ENCODE measurements around the gene RYR1.

The RYR1 gene

GRCh38 chr19:38391911-38392464 is 41.5 kb upstream of the RYR1 start:
- Histone ChIP-seq H3K27me3 (ENCODE audit: insufficient read depth, insufficient read length) (no peaks in the 10 kb centered on the region), H3K36me3 (ENCODE audit: insufficient read depth, insufficient read length, low read length) (peaks cover 11% of the 10 kb centered on the region), H3K9me3 (ENCODE audit: insufficient read depth, low read length) (no peaks in the 10 kb centered on the region), H3K4me3 (ENCODE audit: insufficient read length, low read depth) (no peak overlapping the region), H3K4me1 (ENCODE audit: insufficient read depth, insufficient read length) (peaks cover 7% of the 10 kb centered on the region), H3K9ac (ENCODE audit: insufficient read length, low read depth) (peak overlapping the region; percentile 33)
- no peak for DNase-seq (ENCODE audit: low read depth, low spot score)
- no peak for TF ChIP-seq ZNF274 (IDR thresholded peaks at IDR 0.05; ENCODE audit: low read depth, low read length)
- no peak for TF ChIP-seq YY1 (IDR thresholded peaks at IDR 0.05; ENCODE audit: insufficient read depth, insufficient read length)
- no peak for TF ChIP-seq SUZ12 (IDR thresholded peaks at IDR 0.05; ENCODE audit: extremely low read depth, insufficient read depth, insufficient read length)

DNA sequence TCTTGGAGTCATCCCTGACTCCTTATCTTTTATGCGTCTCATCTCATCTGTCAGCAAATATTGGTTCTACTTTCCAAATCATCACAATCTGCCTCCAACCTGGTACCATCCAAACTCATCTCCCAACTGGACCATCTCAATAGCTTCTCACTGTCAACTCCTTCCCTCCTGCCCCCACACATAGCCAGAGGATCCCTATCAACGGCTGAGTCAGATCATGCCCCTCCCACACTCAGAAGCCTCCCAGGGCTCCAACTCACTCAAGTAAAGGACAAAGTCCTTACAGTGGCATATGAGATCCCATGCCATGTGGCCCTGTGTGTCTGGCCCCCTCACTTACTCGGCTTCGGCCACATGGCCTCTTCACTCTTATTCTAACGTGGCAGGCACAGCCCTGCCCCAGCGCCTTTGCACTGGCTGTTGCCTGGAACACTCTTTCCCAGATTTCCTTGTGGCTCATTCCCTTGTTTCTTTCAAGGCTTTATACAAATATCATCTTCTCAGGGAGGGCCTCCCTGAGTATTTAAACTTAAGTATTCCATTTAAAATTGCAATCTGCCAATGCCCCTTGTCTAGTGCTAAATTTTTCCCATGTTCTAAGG is 40.7 kb upstream of the RYR1 start:
- peaks cover 11% of the 10 kb centered on the region for H3K36me3 ChIP-seq (ENCODE audit: insufficient read depth, insufficient read length, low read length)
- H3K4me3 ChIP-seq (ENCODE audit: insufficient read length, low read depth) = no peak overlapping the region

DNA sequence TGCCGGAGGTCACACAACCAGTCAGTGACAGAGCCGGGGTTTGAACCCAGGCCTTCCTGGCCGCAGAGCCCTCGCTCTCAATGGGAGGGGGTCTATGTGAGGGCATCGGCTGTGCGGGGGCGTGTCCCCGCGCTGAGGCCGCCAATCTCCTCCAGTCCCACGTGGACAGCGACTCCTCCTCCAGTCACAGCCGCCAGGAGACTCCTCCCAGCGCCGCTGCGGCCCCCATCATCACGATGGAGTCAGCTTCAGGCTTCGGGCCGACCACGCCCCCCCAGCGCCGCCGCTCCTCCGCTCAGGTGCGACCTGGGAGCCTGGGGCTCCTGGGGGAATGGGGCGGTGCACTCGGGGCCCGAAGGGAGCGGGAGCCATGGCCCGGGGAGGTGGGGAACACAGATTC is 39.0 kb upstream of the RYR1 start:
- H3K4me3 ChIP-seq (ENCODE audit: insufficient read length, low read depth) = no peak overlapping the region
- no peak overlapping the region for H3K9ac ChIP-seq (ENCODE audit: insufficient read length, low read depth)
- TF ChIP-seq SUZ12 (IDR thresholded peaks at IDR 0.05; ENCODE audit: extremely low read depth, insufficient read depth, insufficient read length) (no peak), ZNF274 (IDR thresholded peaks at IDR 0.05; ENCODE audit: low read depth, low read length) (no peak), YY1 (IDR thresholded peaks at IDR 0.05; ENCODE audit: insufficient read depth, insufficient read length) (no peak)
- no peaks in the 10 kb centered on the region for H3K27me3 ChIP-seq (ENCODE audit: insufficient read depth, insufficient read length)
- peaks cover 11% of the 10 kb centered on the region for H3K36me3 ChIP-seq (ENCODE audit: insufficient read depth, insufficient read length, low read length)
- H3K9me3 ChIP-seq (ENCODE audit: insufficient read depth, low read length) = no peaks in the 10 kb centered on the region
- no peak for DNase-seq (ENCODE audit: low read depth, low spot score)
- peaks cover 7% of the 10 kb centered on the region for H3K4me1 ChIP-seq (ENCODE audit: insufficient read depth, insufficient read length)

More for the DNA sequence above, 40.7 kb upstream of the RYR1 start:
- Histone ChIP-seq H3K27me3 (ENCODE audit: insufficient read depth, insufficient read length) (no peaks in the 10 kb centered on the region), H3K4me1 (ENCODE audit: insufficient read depth, insufficient read length) (peaks cover 7% of the 10 kb centered on the region), H3K9me3 (ENCODE audit: insufficient read depth, low read length) (no peaks in the 10 kb centered on the region), H3K9ac (ENCODE audit: insufficient read length, low read depth) (no peak overlapping the region)
- no peak for TF ChIP-seq SUZ12 (IDR thresholded peaks at IDR 0.05; ENCODE audit: extremely low read depth, insufficient read depth, insufficient read length)
- no peak for TF ChIP-seq YY1 (IDR thresholded peaks at IDR 0.05; ENCODE audit: insufficient read depth, insufficient read length)
- no peak for TF ChIP-seq ZNF274 (IDR thresholded peaks at IDR 0.05; ENCODE audit: low read depth, low read length)
- DNase-seq (ENCODE audit: low read depth, low spot score) = no peak

DNA sequence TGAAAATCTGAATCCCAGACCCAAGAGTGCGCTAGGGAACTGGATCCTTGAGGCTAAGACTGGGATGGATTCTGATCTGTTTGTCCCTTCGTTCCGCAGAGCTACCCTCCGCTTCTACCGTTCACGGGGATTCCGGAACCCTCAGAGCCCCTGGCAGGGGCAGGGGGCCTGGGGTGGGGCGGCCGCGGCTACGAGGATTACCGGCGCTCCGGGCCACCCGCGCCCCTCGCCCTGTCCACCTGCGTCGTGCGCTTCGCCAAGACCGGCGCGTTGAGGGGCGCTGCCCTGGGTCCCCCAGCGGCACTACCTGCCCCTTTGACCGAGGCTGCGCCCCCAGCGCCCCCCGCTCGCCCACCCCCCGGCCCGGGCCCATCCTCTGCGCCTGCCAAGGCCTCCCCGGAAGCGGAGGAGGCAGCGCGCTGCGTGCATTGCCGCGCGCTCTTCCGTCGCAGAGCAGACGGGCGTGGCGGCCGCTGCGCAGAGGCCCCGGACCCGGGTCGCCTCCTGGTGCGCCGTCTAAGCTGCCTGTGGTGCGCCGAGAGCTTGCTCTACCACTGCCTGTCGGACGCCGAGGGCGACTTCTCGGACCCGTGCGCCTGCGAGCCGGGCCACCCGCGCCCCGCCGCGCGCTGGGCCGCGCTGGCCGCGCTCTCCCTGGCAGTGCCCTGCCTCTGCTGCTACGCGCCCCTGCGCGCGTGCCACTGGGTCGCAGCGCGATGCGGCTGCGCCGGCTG is 37.9 kb upstream of the RYR1 start:
- TF ChIP-seq YY1 (IDR thresholded peaks at IDR 0.05; ENCODE audit: insufficient read depth, insufficient read length) = no peak
- TF ChIP-seq SUZ12 (IDR thresholded peaks at IDR 0.05; ENCODE audit: extremely low read depth, insufficient read depth, insufficient read length) = no peak
- no peak for TF ChIP-seq ZNF274 (IDR thresholded peaks at IDR 0.05; ENCODE audit: low read depth, low read length)
- H3K9ac ChIP-seq (ENCODE audit: insufficient read length, low read depth) = no peak overlapping the region

DNA sequence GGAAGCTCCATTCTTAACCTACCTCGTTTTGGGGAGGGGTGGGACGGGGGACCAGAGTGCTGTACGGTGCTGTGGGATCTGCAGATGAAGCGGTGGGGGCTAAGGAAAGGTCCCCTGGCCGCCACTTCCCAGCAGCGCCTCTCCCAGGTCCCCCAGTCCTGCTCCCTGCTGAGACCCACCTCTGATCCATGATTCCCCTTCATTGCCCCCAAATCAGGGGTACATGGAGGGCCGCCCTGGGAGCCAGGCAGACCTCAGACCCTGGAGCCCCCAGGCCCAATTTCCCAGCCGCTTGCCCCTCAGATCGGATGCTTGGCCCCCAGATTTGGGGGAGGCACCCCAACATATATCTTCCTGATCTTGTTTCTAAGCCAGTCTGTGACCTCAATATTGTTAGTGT is 34.4 kb upstream of the RYR1 start:
- peaks cover 7% of the 10 kb centered on the region for H3K36me3 ChIP-seq (ENCODE audit: insufficient read depth, insufficient read length, low read length)
- TF ChIP-seq YY1 (IDR thresholded peaks at IDR 0.05; ENCODE audit: insufficient read depth, insufficient read length) (no peak), ZNF274 (IDR thresholded peaks at IDR 0.05; ENCODE audit: low read depth, low read length) (no peak), SUZ12 (IDR thresholded peaks at IDR 0.05; ENCODE audit: extremely low read depth, insufficient read depth, insufficient read length) (no peak)
- no peaks in the 10 kb centered on the region for H3K4me1 ChIP-seq (ENCODE audit: insufficient read depth, insufficient read length)
- no peak for DNase-seq (ENCODE audit: low read depth, low spot score)
- H3K27me3 ChIP-seq (ENCODE audit: insufficient read depth, insufficient read length) = peaks cover 19% of the 10 kb centered on the region
- no peak overlapping the region for H3K9ac ChIP-seq (ENCODE audit: insufficient read length, low read depth)
- H3K4me3 ChIP-seq (ENCODE audit: insufficient read length, low read depth) = no peak overlapping the region
- no peaks in the 10 kb centered on the region for H3K9me3 ChIP-seq (ENCODE audit: insufficient read depth, low read length)

More for the DNA sequence above, 37.9 kb upstream of the RYR1 start:
- Histone ChIP-seq H3K27me3 (ENCODE audit: insufficient read depth, insufficient read length) (peaks cover 6% of the 10 kb centered on the region), H3K4me3 (ENCODE audit: insufficient read length, low read depth) (no peak overlapping the region), H3K36me3 (ENCODE audit: insufficient read depth, insufficient read length, low read length) (peaks cover 11% of the 10 kb centered on the region), H3K4me1 (ENCODE audit: insufficient read depth, insufficient read length) (peaks cover 7% of the 10 kb centered on the region), H3K9me3 (ENCODE audit: insufficient read depth, low read length) (no peaks in the 10 kb centered on the region)
- DNase-seq (ENCODE audit: low read depth, low spot score) = no peak

DNA sequence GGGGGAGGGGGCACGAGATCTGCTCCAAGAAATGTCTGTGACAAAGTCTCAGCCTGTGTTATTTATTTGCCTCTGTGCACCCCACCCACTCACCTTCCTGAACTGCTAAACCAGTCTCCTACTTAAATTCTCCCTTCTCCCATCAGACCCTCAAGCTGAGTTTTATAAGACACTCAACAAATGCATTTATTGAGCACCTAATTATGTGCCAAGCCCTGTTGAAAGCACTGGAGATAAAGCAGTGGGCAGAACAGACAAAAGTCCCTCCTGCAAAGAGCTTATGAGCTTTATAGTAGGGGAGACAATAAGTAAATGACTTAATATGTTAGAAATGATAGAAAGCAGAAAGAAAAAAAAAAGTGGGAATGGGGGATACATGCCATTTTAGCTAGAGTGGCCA is 34.0 kb upstream of the RYR1 start:
- H3K9ac ChIP-seq (ENCODE audit: insufficient read length, low read depth) = no peak overlapping the region
- no peaks in the 10 kb centered on the region for H3K9me3 ChIP-seq (ENCODE audit: insufficient read depth, low read length)
- no peak for DNase-seq (ENCODE audit: low read depth, low spot score)
- peaks cover 19% of the 10 kb centered on the region for H3K27me3 ChIP-seq (ENCODE audit: insufficient read depth, insufficient read length)
- no peak for TF ChIP-seq YY1 (IDR thresholded peaks at IDR 0.05; ENCODE audit: insufficient read depth, insufficient read length)
- no peak for TF ChIP-seq SUZ12 (IDR thresholded peaks at IDR 0.05; ENCODE audit: extremely low read depth, insufficient read depth, insufficient read length)
- TF ChIP-seq ZNF274 (IDR thresholded peaks at IDR 0.05; ENCODE audit: low read depth, low read length) = no peak
- no peaks in the 10 kb centered on the region for H3K4me1 ChIP-seq (ENCODE audit: insufficient read depth, insufficient read length)
- H3K36me3 ChIP-seq (ENCODE audit: insufficient read depth, insufficient read length, low read length) = peaks cover 3% of the 10 kb centered on the region
- H3K4me3 ChIP-seq (ENCODE audit: insufficient read length, low read depth) = no peak overlapping the region

- TF ChIP-seq ZNF274 (IDR thresholded peaks at IDR 0.05; ENCODE audit: low read depth, low read length) (no peak), SUZ12 (IDR thresholded peaks at IDR 0.05; ENCODE audit: extremely low read depth, insufficient read depth, insufficient read length) (no peak), YY1 (IDR thresholded peaks at IDR 0.05; ENCODE audit: insufficient read depth, insufficient read length) (no peak)
- Histone ChIP-seq H3K4me1 (ENCODE audit: insufficient read depth, insufficient read length) (no peaks in the 10 kb centered on the region), H3K36me3 (ENCODE audit: insufficient read depth, insufficient read length, low read length) (peaks cover 8% of the 10 kb centered on the region), H3K4me3 (ENCODE audit: insufficient read length, low read depth) (no peak overlapping the region), H3K9me3 (ENCODE audit: insufficient read depth, low read length) (no peaks in the 10 kb centered on the region), H3K9ac (ENCODE audit: insufficient read length, low read depth) (no peak overlapping the region), H3K27me3 (ENCODE audit: insufficient read depth, insufficient read length) (peaks cover 19% of the 10 kb centered on the region)
- no peak for DNase-seq (ENCODE audit: low read depth, low spot score)
These were observed 33.1 kb upstream of the RYR1 start for GRCh38 chr19:38400361-38400760.

Data from NT2/D1 (cell line).